ENCODE results near the gene FABP2. TPM values are rescaled to one million over a fixed set of nuclear protein-coding genes. Genes with fewer than 3 reads are reported as not detected.

Gene FABP2
- polyA plus RNA-seq, 1 experiment: not detected

Small RNAs within 50 kb of the gene (small RNA-seq; reads per million reads assigned to genes)
- gene RNU4-33P (ENCODE audit: insufficient read length, low read depth): not detected

Other genes with a start within 250 kb of the FABP2 start
- 0.07 and 0.10 TPM in 2 replicates for gene MYOZ2, start 186.3 kb downstream of the FABP2 start, polyA plus RNA-seq (2011; rRNA removed)
- gene USP53, start 109.4 kb downstream of the FABP2 start, polyA plus RNA-seq (2011; rRNA removed): 15.6 and 19.0 TPM in 2 replicates

Data from AG04450 (cell line).